ENCODE measurements around the gene ID2. TPM values are rescaled to one million over a fixed set of nuclear protein-coding genes. Genes with fewer than 3 reads are reported as not detected.

The ID2 gene
- total RNA-seq, 1 donor, result 118 TPM

- H3K4me3 ChIP-seq (ENCODE audit: low read depth, low read length), result no peak overlapping the region
- DNase-seq (ENCODE audit: low read depth), result no peak
- no peak for TF ChIP-seq CTCF (IDR thresholded peaks at IDR 0.05; ENCODE audit: insufficient read depth, low read depth, low read length)
These were observed 13.9 kb upstream of the ID2 start for GRCh38 chr2:8667896-8668512.

- H3K4me3 ChIP-seq (ENCODE audit: low read depth, low read length), result no peak overlapping the region
- no peak for TF ChIP-seq CTCF (IDR thresholded peaks at IDR 0.05; ENCODE audit: insufficient read depth, low read depth, low read length)
- no peak for DNase-seq (ENCODE audit: low read depth)
These were observed 12.6 kb upstream of the ID2 start for GRCh38 chr2:8669157-8669817.

- no peak for TF ChIP-seq CTCF (IDR thresholded peaks at IDR 0.05; ENCODE audit: insufficient read depth, low read depth, low read length)
- DNase-seq (ENCODE audit: low read depth), result no peak
These were observed 11.3 kb upstream of the ID2 start for GRCh38 chr2:8670580-8670979.

GRCh38 chr2:8671176-8671575, 10.7 kb upstream of the ID2 start:
- no peak for TF ChIP-seq CTCF (IDR thresholded peaks at IDR 0.05; ENCODE audit: insufficient read depth, low read depth, low read length)
- no peak overlapping the region for H3K4me3 ChIP-seq (ENCODE audit: low read depth, low read length)
- no peak for DNase-seq (ENCODE audit: low read depth)

More at GRCh38 chr2:8670580-8670979, 11.3 kb upstream of the ID2 start:
- no peak overlapping the region for H3K4me3 ChIP-seq (ENCODE audit: low read depth, low read length)

- no peak for TF ChIP-seq CTCF (IDR thresholded peaks at IDR 0.05; ENCODE audit: insufficient read depth, low read depth, low read length)
- DNase-seq (ENCODE audit: low read depth), result no peak
- no peak overlapping the region for H3K4me3 ChIP-seq (ENCODE audit: low read depth, low read length)
These were observed 10.1 kb upstream of the ID2 start for GRCh38 chr2:8671802-8672201.

- DNase-seq (ENCODE audit: low read depth), result no peak
- TF ChIP-seq CTCF (IDR thresholded peaks at IDR 0.05; ENCODE audit: insufficient read depth, low read depth, low read length), result no peak
- H3K4me3 ChIP-seq (ENCODE audit: low read depth, low read length), result no peak overlapping the region
These were observed 8.9 kb upstream of the ID2 start for GRCh38 chr2:8672940-8673339.

Measured in fibroblast of villous mesenchyme (primary cell).